ENCODE results near the gene POU2F1.
"Not testable (repeated sequence)": the region's sequence is repeated elsewhere in the genome, so short reads cannot be mapped to it uniquely, and the experiment has no call there.

Gene POU2F1

GRCh38 chr1:167202049-167202448 is 18.6 kb upstream of the POU2F1 start:
- no peak overlapping the region for H3K4me3 ChIP-seq
- H3K27ac ChIP-seq, result no peak overlapping the region
- DNase-seq (ENCODE audit: low spot score), result no peak
- TF ChIP-seq, protein P1, sequence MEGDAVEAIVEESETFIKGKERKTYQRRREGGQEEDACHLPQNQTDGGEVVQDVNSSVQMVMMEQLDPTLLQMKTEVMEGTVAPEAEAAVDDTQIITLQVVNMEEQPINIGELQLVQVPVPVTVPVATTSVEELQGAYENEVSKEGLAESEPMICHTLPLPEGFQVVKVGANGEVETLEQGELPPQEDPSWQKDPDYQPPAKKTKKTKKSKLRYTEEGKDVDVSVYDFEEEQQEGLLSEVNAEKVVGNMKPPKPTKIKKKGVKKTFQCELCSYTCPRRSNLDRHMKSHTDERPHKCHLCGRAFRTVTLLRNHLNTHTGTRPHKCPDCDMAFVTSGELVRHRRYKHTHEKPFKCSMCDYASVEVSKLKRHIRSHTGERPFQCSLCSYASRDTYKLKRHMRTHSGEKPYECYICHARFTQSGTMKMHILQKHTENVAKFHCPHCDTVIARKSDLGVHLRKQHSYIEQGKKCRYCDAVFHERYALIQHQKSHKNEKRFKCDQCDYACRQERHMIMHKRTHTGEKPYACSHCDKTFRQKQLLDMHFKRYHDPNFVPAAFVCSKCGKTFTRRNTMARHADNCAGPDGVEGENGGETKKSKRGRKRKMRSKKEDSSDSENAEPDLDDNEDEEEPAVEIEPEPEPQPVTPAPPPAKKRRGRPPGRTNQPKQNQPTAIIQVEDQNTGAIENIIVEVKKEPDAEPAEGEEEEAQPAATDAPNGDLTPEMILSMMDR (IDR thresholded peaks at IDR 0.05), result no peak

DNA sequence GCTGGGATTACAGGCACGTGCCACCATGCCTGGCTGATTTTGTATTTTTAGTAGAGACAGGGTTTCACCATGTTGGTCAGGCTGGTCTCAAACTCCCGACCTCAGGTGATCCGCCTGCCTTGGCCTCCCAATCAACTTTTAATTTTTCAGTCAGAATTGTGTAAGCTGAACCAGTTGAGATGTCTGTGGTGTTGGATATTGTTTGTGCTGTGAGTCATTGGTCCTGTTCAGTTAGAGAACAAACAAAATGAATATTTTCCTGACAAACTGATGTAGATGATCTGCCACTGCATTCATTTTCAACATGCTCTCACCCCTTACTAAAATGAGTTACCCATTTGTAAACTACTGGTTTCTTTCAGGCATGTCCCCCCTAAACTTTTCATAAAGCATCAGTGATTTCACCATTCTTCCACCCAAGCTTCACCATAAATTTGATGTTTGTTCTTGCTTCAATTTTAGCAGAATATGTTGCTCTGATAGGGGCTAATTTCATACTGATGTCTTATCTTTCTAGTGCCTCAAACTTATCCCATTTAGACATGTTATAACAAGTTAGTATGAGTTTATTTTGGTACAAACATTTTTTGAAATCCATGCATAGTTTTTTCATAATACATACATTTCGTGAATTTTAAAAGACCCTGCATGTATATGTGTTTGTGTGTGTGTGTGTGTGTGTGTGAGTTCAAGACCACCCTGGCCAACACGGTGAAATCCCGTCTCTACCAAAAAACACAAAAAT is 15.2 kb upstream of the POU2F1 start:
- DNase-seq (ENCODE audit: low spot score); H3K4me3 ChIP-seq; H3K27ac ChIP-seq: not testable (repeated sequence)

- no peak overlapping the region for H3K4me3 ChIP-seq
- TF ChIP-seq, protein P1 (IDR thresholded peaks at IDR 0.05), result no peak
Observed at GRCh38 chr1:167206166-167206835, 14.4 kb upstream of the POU2F1 start.

DNA sequence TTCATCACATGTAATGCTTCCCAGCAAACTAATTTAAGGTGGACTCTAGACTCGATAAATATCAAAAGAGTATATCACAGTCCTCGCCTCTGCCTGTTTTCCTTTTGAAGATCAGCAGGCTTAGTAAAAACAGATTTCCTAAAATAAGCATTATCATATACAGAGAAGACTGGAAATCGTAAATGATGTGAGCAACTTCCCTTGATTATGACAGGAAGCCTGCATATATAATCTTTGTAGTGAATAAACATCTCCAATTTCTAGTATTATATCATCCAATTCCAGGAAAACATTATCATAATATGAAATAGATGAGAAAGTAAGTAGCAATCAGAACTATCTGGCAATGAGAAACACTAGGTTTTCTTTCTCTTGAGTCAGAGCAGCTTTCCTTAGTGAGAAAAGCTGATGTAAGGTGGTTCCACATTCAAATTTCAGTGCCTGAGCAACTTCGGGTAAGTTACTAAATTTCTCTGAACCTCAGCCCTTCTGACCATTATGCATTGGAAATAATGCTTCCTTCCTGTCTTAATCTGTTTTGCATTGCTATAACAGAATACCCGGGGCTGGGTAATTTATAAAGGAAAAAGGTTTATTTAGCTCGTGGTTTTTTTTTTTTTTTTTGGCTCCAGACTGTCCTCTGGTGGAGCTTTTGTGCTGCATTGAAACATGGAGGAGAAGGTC is 12.6 kb upstream of the POU2F1 start:
- H3K27ac ChIP-seq, result no peak overlapping the region
- TF ChIP-seq, protein P1 (IDR thresholded peaks at IDR 0.05), result no peak
- no peak overlapping the region for H3K4me3 ChIP-seq
- DNase-seq (ENCODE audit: low spot score), result no peak

More at GRCh38 chr1:167206166-167206835, 14.4 kb upstream of the POU2F1 start:
- H3K27ac ChIP-seq, result no peak overlapping the region
- DNase-seq (ENCODE audit: low spot score), result no peak

- Histone ChIP-seq H3K4me3 (no peak overlapping the region), H3K27ac (no peak overlapping the region)
- TF ChIP-seq, protein P1 (IDR thresholded peaks at IDR 0.05), result no peak
- no peak for DNase-seq (ENCODE audit: low spot score)
Observed at GRCh38 chr1:167208624-167208976, 12.1 kb upstream of the POU2F1 start.

- TF ChIP-seq, protein P1 (IDR thresholded peaks at IDR 0.05), result no peak
- no peak for DNase-seq (ENCODE audit: low spot score)
- H3K27ac ChIP-seq, result no peak overlapping the region
- no peak overlapping the region for H3K4me3 ChIP-seq
Observed at GRCh38 chr1:167209044-167209443, 11.6 kb upstream of the POU2F1 start.

DNA sequence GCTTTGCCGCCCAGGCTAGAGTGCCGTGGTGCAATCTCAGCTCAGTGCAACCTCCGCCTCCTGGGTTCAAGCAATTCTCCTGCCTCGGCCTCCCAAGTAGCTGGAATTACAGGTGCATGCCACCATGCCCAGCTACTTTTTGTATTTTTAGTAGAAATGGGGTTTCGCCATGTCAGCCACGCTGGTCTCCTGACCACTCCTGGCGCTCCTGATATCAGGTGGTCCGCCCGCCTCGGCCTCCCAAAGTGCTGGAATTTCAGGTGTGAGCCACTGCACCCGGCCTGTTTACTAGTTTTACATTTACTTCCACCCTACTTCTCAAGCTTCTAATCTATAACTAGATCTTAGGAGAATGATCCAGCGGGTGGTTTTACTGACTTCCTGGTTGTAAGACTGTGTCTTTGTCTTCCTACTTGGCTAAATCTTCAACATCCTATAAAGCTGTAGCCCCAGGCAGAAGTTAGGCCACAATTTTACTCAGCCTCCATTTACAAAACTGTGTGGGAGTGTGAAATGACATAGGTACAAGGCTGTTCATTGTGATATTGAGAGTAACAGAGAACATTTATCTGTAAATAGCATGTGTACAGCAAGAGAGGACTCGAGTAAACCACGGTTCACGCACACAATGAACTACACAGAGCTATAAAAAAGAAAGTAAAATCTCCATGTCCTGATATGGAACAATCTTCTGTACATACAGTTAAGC is 9.6 kb upstream of the POU2F1 start:
- DNase-seq (ENCODE audit: low spot score), result no peak
- no peak overlapping the region for H3K4me3 ChIP-seq
- TF ChIP-seq, protein P1 (IDR thresholded peaks at IDR 0.05), result no peak
- H3K27ac ChIP-seq, result no peak overlapping the region
